ENCODE data around the gene FAF1.

- TF ChIP-seq, protein P1, sequence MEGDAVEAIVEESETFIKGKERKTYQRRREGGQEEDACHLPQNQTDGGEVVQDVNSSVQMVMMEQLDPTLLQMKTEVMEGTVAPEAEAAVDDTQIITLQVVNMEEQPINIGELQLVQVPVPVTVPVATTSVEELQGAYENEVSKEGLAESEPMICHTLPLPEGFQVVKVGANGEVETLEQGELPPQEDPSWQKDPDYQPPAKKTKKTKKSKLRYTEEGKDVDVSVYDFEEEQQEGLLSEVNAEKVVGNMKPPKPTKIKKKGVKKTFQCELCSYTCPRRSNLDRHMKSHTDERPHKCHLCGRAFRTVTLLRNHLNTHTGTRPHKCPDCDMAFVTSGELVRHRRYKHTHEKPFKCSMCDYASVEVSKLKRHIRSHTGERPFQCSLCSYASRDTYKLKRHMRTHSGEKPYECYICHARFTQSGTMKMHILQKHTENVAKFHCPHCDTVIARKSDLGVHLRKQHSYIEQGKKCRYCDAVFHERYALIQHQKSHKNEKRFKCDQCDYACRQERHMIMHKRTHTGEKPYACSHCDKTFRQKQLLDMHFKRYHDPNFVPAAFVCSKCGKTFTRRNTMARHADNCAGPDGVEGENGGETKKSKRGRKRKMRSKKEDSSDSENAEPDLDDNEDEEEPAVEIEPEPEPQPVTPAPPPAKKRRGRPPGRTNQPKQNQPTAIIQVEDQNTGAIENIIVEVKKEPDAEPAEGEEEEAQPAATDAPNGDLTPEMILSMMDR (IDR thresholded peaks at IDR 0.05) = no peak
- TF ChIP-seq POLR2A (IDR thresholded peaks at IDR 0.05) (no peak), EP300 (IDR thresholded peaks at IDR 0.05) (no peak), POLR2AphosphoS5 (IDR thresholded peaks at IDR 0.05) (no peak)
These were observed 242.7 kb downstream of the FAF1 start for GRCh38 chr1:50717327-50717726.
